Measurements from ENCODE around the gene KSR1.

DNA sequence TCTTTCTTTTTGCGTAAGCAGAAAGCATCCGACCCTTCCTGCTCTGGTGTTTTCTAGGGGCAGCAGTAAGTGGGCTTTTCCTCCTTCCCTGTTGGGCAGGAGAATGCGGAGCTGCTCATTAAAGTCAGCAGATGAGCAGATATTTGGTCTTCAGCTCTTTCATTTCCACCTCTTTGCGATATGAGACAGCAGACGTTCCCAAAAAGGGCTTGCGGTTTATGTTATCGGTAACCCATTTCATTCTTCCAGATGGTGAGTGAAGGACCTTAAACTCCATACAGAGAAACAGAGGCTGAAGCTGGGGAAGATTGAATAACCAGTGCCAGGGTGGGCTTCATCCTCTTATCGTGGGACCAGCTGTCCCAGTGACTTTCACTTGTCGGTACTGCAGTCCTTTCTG, 40.7 kb downstream of the KSR1 start:
- TF ChIP-seq RXRA (IDR thresholded peaks at IDR 0.05; ENCODE audit: insufficient read depth, low read depth, low read length) = no peak
- TF ChIP-seq EP300 (IDR thresholded peaks at IDR 0.05; ENCODE audit: borderline replicate concordance in 1 of 2, low read depth in 2 of 2, low read length in 2 of 2) = no peak
- TF ChIP-seq, protein P1, sequence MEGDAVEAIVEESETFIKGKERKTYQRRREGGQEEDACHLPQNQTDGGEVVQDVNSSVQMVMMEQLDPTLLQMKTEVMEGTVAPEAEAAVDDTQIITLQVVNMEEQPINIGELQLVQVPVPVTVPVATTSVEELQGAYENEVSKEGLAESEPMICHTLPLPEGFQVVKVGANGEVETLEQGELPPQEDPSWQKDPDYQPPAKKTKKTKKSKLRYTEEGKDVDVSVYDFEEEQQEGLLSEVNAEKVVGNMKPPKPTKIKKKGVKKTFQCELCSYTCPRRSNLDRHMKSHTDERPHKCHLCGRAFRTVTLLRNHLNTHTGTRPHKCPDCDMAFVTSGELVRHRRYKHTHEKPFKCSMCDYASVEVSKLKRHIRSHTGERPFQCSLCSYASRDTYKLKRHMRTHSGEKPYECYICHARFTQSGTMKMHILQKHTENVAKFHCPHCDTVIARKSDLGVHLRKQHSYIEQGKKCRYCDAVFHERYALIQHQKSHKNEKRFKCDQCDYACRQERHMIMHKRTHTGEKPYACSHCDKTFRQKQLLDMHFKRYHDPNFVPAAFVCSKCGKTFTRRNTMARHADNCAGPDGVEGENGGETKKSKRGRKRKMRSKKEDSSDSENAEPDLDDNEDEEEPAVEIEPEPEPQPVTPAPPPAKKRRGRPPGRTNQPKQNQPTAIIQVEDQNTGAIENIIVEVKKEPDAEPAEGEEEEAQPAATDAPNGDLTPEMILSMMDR (IDR thresholded peaks at IDR 0.05; ENCODE audit: control extremely low read depth in 1 of 3, insufficient read depth in 1 of 3, low read depth in 1 of 3, low read length in 3 of 3) = no peak
- TF ChIP-seq POLR2A (IDR thresholded peaks at IDR 0.05; ENCODE audit: control extremely low read depth in 1 of 2, low read depth in 2 of 2, low read length in 2 of 2) = no peak
- TF ChIP-seq NRF1 (IDR thresholded peaks at IDR 0.05; ENCODE audit: low read depth, low read length) = no peak
- TF ChIP-seq GABPA (IDR thresholded peaks at IDR 0.05; ENCODE audit: borderline replicate concordance, insufficient read depth, low read length) = no peak

All from H1 (cell line).